HEK293 (cell line): Measurements from ENCODE around the gene TTC34.
"Not testable (repeated sequence)": the region's sequence is repeated elsewhere in the genome, so short reads cannot be mapped to it uniquely, and the experiment has no call there.

Source experiments
- CTCF ChIP-seq: fragments of 450-650 bp; formaldehyde crosslinking; IDR thresholded peaks from 2 replicates; pipeline ENCODE4 v1.5.1; 2016; ENCODE audit warnings: missing biosample characterization, missing genetic modification characterization
- ZNF248 ChIP-seq: fragments of 450-650 bp; formaldehyde crosslinking; IDR thresholded peaks from 2 replicates; pipeline ENCODE4 v1.5.1; 2017; ENCODE audit warnings: missing biosample characterization, missing genetic modification characterization
- ZNF302 ChIP-seq: fragments of 450-650 bp; formaldehyde crosslinking; IDR thresholded peaks from 2 replicates; pipeline ENCODE4 v1.5.1; 2016; ENCODE audit warnings: missing biosample characterization, missing genetic modification characterization, low read depth

GRCh38 chr1:2748626-2749025, 52.9 kb downstream of the TTC34 start:
- TF ChIP-seq ZNF302 (tag by site-specific recombination); ZNF248; CTCF: not testable (repeated sequence)
